Gastrocnemius medialis (tissue), 4 donors: ENCODE results near the gene AMZ2.

Experiments
- CTCF ChIP-seq, 5 experiments: fragments of 450-650 bp in 3 of 5; fragments of 200-600 bp in 2 of 5; sonication (generic) in 2 of 5; IDR thresholded peaks in 4 of 5; conservative IDR thresholded peaks in 1 of 5; 1 replicate in 4 of 5; 2 replicates in 1 of 5; pipeline ENCODE4 v1.5.1; 2016 to 2019; ENCODE audit warnings: antibody characterized with exemption in 5 of 5, mild to moderate bottlenecking in 3 of 5, moderate library complexity in 3 of 5
- POLR2A ChIP-seq, 2 donors: fragments of 450-650 bp; IDR thresholded peaks; one replicate each; pipeline ENCODE4 v1.6.1; 2017; ENCODE audit warnings: antibody characterized with exemption in 2 of 2, mild to moderate bottlenecking in 2 of 2, moderate library complexity in 2 of 2

GRCh38 chr17:68290268-68290954 is 42.6 kb downstream of the AMZ2 start:
- TF ChIP-seq CTCF (IDR thresholded peaks at IDR 0.05 in 4 of 5, conservative IDR thresholded peaks at IDR 0.05 in 1 of 5) (no peak), POLR2A (IDR thresholded peaks at IDR 0.05) (peak in 1 of 2 donors; percentile 40)
